AG04450 (cell line): ENCODE measurements around the gene NEDD9. TPM values are rescaled to one million over a fixed set of nuclear protein-coding genes. Genes with fewer than 3 reads are reported as not detected.
A peak's percentile ranks its signal among the peaks of the same experiment; 100 is the strongest.

Experiments
- CTCF ChIA-PET: fragments of 300-600, 350-600 bp; formaldehyde crosslinking; extraction: SDS; loops from one replicate; lab custom pipeline; 2022; ENCODE audit warnings: antibody characterized with exemption, inconsistent platforms; lab: Charles Lee
- POLR2A ChIA-PET: fragments of 350-600 bp; formaldehyde crosslinking; extraction: SDS; loops from one replicate; lab custom pipeline; 2021; ENCODE audit warnings: antibody characterized with exemption, inconsistent platforms; lab: Yijun Ruan, JAX
- DNase-seq: peaks from one replicate; pipeline ENCODE4 v3.0.0-alpha.2; 2011; ENCODE audit warnings: low read depth, low spot score
- H3K27ac ChIP-seq: one replicate; pipeline ENCODE4 v1.5.1; 2012; ENCODE audit warnings: low read depth, low read length, control low read depth
- H3K27me3 ChIP-seq: one replicate; pipeline ENCODE4 v1.6.0; 2012; ENCODE audit warnings: low read length; ENCODE audit not compliant: control insufficient read depth, insufficient read depth
- H3K4me3 ChIP-seq: 2 replicates; pipeline ENCODE4 v1.5.1; 2011; ENCODE audit warnings: mild to moderate bottlenecking, low read depth, low read length, control low read depth
- H3K9me3 ChIP-seq: 2 replicates; pipeline ENCODE4 v1.5.1; 2012; ENCODE audit warnings: low read length; ENCODE audit not compliant: control insufficient read depth, insufficient read depth
- polyA plus RNA-seq: library from polyadenylated mRNA; depleted of rRNA; stranded (reverse); fragments of >200 nt; gene quantifications from 2 replicates; pipeline ENCODE4 v1.2.3, GENCODE V29; 2011
- TF ChIP-seq, protein P1 (sequence below): IDR thresholded peaks from 2 replicates; pipeline ENCODE4 v1.5.1; 2011; ENCODE audit warnings: low read depth, low read length, control low read depth, inconsistent platforms

Gene NEDD9
- polyA plus RNA-seq, 1 experiment = 7.2 TPM

DNA sequence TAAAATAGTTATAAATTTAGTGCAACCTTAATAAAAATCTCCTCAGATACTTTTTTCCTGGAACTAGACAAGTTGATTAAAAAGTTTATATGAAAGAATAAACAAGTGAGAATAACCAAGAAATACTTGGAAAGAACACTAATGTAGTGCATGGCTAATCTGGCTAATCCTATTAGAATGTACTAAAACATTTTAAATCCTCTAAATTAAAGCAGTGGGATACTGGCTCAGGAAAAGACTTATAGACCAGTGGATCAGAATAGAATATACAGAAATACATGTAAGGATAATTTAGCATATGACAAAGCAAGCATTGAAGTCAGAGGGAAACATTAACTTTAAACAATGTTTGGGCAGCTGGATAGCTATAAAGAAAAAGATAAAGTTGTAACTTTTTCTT is 79.9 kb downstream of the NEDD9 start:
- Histone ChIP-seq H3K9me3 (no peaks in the 10 kb centered on the region), H3K27ac (no peak overlapping the region), H3K27me3 (no peaks in the 10 kb centered on the region), H3K4me3 (no peak overlapping the region)
- no peak for DNase-seq
- CTCF ChIA-PET = interaction anchor here (1.3 to 10.3 kb wide), 3 partner anchors 9 to 343 kb away, joined by 4 to 139 read pairs (median 6); no protein-coding TSS in a partner anchor
- TF ChIP-seq, protein P1, sequence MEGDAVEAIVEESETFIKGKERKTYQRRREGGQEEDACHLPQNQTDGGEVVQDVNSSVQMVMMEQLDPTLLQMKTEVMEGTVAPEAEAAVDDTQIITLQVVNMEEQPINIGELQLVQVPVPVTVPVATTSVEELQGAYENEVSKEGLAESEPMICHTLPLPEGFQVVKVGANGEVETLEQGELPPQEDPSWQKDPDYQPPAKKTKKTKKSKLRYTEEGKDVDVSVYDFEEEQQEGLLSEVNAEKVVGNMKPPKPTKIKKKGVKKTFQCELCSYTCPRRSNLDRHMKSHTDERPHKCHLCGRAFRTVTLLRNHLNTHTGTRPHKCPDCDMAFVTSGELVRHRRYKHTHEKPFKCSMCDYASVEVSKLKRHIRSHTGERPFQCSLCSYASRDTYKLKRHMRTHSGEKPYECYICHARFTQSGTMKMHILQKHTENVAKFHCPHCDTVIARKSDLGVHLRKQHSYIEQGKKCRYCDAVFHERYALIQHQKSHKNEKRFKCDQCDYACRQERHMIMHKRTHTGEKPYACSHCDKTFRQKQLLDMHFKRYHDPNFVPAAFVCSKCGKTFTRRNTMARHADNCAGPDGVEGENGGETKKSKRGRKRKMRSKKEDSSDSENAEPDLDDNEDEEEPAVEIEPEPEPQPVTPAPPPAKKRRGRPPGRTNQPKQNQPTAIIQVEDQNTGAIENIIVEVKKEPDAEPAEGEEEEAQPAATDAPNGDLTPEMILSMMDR = no peak
- POLR2A ChIA-PET = no interaction called here

DNA sequence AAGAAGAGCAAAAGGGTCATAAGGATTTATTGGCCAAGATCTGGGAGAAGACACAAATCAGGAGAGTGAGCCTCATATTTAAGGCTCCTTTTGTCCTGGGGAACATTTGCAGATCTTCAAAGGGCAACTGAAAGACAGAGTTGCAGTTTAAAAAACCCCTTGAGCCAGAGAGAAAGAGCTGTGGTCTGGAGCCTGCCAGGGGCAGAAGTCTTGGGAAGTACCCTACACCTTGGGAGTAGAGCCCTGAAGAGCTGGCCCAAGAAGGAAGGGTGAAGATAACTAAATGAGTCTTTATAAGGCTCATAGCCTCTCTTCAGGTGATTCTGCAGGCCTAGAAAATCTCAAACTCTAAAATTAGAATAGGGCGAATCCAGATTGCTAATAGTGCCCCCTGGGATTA is 81.0 kb downstream of the NEDD9 start:
- no peak overlapping the region for H3K27ac ChIP-seq
- no peaks in the 10 kb centered on the region for H3K27me3 ChIP-seq
- ChIA-PET CTCF (interaction anchor here (1.3 to 10.3 kb wide), 3 partner anchors 8 to 345 kb away, joined by 4 to 139 read pairs (median 6); no protein-coding TSS in a partner anchor), POLR2A (no interaction called here)
- no peaks in the 10 kb centered on the region for H3K9me3 ChIP-seq
- no peak for DNase-seq
- TF ChIP-seq, protein P1 = no peak
- H3K4me3 ChIP-seq = no peak overlapping the region

DNA sequence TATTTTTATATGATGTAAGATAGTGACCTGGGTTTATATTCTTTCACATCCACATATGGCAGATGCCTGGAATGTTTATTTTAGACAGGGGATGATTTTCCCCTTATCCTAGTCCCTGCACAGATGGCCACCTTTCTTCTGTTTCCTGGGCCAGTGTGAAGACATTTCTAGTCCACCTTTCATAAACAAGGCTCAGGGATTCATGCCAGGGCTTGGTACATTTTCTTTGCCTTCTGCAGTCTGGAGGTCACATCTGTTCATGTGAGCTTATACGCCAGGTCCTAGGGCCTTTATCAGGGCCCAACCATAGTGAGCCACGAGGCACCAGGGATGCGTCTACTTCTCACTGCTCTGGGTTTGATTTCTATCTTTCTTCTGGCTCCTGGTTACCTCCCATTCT is 82.9 kb downstream of the NEDD9 start:
- Histone ChIP-seq H3K9me3 (no peaks in the 10 kb centered on the region), H3K27me3 (no peaks in the 10 kb centered on the region), H3K4me3 (no peak overlapping the region), H3K27ac (no peak overlapping the region)
- ChIA-PET POLR2A (no interaction called here), CTCF (interaction anchor here (10.3 kb wide), 1 partner anchor 347 kb away, joined by 139 read pairs; no protein-coding TSS in a partner anchor)
- TF ChIP-seq, protein P1 = no peak
- DNase-seq = no peak

DNA sequence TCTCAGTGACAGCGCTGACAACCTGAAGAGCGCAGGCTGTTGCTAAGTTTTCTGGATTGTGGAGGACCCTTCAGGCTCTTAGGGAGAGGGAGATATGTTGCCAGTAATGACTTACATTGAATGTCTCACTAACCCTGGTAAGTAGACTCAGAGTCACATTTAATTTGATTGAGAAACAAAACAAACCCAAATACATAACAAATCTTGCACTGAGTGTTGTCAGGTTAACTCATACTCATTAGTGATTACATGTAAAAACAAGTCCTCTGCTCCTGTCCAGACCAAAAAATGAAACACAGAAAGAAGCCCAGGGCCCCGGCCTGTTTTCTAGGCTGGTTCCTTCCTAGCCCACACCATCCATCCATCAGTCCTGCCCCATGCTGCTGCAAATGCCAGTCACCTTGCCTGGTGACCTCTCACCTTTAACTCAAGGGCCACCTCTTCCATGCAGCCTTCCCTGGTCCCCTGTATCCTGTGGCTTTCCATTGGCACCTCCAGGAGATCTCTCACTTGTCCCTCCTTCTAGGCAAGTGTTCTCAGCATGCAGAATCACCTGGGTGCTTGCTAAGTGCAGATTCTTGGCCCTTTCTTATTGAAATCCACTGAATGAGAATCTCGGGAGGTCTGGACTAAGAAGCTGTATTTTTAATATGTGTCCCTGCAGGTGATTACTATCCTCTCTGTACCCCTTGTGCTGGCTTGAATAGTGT is 86.2 kb downstream of the NEDD9 start:
- Histone ChIP-seq H3K27me3 (no peaks in the 10 kb centered on the region), H3K9me3 (no peaks in the 10 kb centered on the region), H3K4me3 (no peak overlapping the region), H3K27ac (no peak overlapping the region)
- CTCF ChIA-PET = interaction anchor here (1.1 to 10.3 kb wide), 2 partner anchors 11 to 350 kb away, joined by 3 to 139 read pairs; no protein-coding TSS in a partner anchor
- TF ChIP-seq, protein P1 = no peak
- DNase-seq = no peak
- POLR2A ChIA-PET = no interaction called here

DNA sequence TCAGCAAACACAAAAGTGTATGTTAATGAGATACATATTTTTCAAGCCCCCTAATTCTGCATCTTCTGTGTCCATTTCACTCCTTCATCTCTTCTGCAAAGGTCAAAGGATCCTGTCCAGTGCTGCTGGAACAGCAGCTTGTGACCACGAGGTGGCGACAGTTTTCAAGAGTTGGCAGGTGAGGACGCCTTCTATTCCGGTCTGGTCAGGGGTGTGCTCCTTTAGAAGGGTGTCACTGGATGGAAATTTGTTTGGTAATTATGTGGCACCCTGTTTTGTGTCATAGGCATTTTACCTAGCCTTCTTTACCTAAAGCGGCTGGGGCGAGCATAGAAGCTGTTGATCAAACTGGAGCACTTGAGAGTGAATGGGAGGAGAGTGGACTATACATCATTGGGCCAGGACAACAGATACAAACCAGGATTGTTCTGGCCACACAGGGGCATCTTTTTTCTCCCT is 88.0 kb downstream of the NEDD9 start:
- H3K27me3 ChIP-seq = no peaks in the 10 kb centered on the region
- no peak overlapping the region for H3K4me3 ChIP-seq
- H3K27ac ChIP-seq = no peak overlapping the region
- TF ChIP-seq, protein P1 = peak; percentile 96
- H3K9me3 ChIP-seq = no peaks in the 10 kb centered on the region
- POLR2A ChIA-PET = interaction anchor here (0.6 kb wide), 1 partner anchor 285 kb away, joined by 4 read pairs; no protein-coding TSS in a partner anchor
- CTCF ChIA-PET = interaction anchor here (0.6 to 10.3 kb wide), 13 partner anchors 11 to 463 kb away, joined by 3 to 139 read pairs (median 4); partner anchors contain the start of gene NEDD9
- DNase-seq = peak; percentile 18
